GM12872 (cell line): ENCODE data around the gene ACACB.

Experiments
- CTCF ChIP-seq: IDR thresholded peaks from 3 replicates; pipeline ENCODE4 v1.5.1; 2011; ENCODE audit warnings: low read depth, mild to moderate bottlenecking, low read length, moderate library complexity; ENCODE audit not compliant: insufficient read depth

Gene ACACB

DNA sequence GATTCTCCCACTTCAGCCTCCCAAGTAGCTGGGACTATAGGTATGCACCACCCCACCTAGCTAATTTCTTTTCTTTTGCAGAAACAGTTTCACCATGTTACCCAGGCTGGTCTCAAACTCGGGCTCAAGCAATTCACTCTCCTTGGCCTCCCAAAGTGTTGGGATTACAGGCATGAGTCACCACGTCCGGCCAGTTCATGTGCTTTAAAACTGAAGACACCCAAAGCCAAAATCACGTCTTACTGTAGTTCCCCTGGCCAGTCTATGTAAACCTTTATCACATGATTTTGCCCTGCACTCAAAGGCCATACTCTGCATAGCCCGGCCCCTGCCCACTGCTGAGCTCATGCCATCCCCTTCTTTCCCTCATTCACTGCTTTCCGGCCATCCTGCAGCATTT lies 27.6 kb upstream of the ACACB start:
- TF ChIP-seq CTCF, result no peak

DNA sequence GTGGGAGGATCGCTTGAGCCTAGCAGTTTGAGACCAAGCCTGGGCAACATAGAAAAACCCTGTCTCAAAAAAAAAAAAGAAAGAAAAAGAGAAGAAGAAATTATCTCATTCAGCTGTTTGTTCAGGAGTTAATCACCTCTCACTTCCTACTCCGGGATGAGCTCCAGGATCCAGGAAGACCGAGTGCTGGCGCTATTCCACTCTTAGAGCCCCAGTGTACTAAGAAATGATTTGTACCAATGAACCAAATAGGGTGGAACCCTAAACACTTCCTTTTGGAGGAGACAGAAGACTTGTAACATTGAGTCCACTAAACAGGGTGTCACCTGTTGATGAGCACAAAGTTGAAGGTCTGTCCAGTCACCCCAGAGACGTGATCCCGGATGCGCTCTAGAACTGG lies 26.7 kb upstream of the ACACB start:
- TF ChIP-seq CTCF, result no peak

GRCh38 chr12:109092497-109093021 lies 23.8 kb upstream of the ACACB start:
- TF ChIP-seq CTCF, result no peak

- TF ChIP-seq CTCF, result peak; percentile 99
Observed at GRCh38 chr12:109093022-109093918, 23.1 kb upstream of the ACACB start, which contains the start of gene ALKBH2. ALKBH2 (minus strand) TSS chr12:109093472; CDS start chr12:109092786, 686 bp downstream.

GRCh38 chr12:109097140-109097434 lies 19.3 kb upstream of the ACACB start:
- no peak for TF ChIP-seq CTCF

GRCh38 chr12:109097435-109098182 lies 18.8 kb upstream of the ACACB start, which contains the start of gene UNG:
UNG (plus strand) TSS chr12:109097597; CDS start chr12:109097680, 83 bp downstream.
- no peak for TF ChIP-seq CTCF

- no peak for TF ChIP-seq CTCF
Observed at GRCh38 chr12:109098183-109098604, 18.2 kb upstream of the ACACB start.
